ENCODE data around the gene RRH.

GRCh38 chr4:109873791-109874514 is 46.2 kb downstream of the RRH start:
- TF ChIP-seq CTCF (IDR thresholded peaks at IDR 0.05), result no peak
- TF ChIP-seq ZNF232 (CRISPR knock-in tag; IDR thresholded peaks at IDR 0.05), result no peak
- TF ChIP-seq IRF2 (CRISPR knock-in tag; IDR thresholded peaks at IDR 0.05; ENCODE audit: borderline replicate concordance, low read depth), result no peak
- TF ChIP-seq, protein P1, sequence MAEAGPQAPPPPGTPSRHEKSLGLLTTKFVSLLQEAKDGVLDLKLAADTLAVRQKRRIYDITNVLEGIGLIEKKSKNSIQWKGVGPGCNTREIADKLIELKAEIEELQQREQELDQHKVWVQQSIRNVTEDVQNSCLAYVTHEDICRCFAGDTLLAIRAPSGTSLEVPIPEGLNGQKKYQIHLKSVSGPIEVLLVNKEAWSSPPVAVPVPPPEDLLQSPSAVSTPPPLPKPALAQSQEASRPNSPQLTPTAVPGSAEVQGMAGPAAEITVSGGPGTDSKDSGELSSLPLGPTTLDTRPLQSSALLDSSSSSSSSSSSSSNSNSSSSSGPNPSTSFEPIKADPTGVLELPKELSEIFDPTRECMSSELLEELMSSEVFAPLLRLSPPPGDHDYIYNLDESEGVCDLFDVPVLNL (CRISPR knock-in tag; IDR thresholded peaks at IDR 0.05; ENCODE audit: borderline replicate concordance, low read depth), result no peak
- no peak for TF ChIP-seq ELF4 (CRISPR knock-in tag; IDR thresholded peaks at IDR 0.05; ENCODE audit: low read depth)
- TF ChIP-seq ZNF396 (CRISPR knock-in tag; IDR thresholded peaks at IDR 0.05; ENCODE audit: borderline replicate concordance), result no peak
